ENCODE results near the gene SLC66A3.

- TF ChIP-seq CTCF (tag by site-specific recombination; IDR thresholded peaks at IDR 0.05), result no peak
- no peak for TF ChIP-seq ZNF777 (tag by site-specific recombination; IDR thresholded peaks at IDR 0.05; ENCODE audit: borderline replicate concordance)
- TF ChIP-seq ZNF624 (tag by site-specific recombination; IDR thresholded peaks at IDR 0.05), result no peak
- TF ChIP-seq ZSCAN30 (tag by site-specific recombination; IDR thresholded peaks at IDR 0.05), result no peak
- no peak for TF ChIP-seq ZNF266 (tag by site-specific recombination; IDR thresholded peaks at IDR 0.05; ENCODE audit: low read depth)
- no peak for TF ChIP-seq ZNF558 (tag by site-specific recombination; IDR thresholded peaks at IDR 0.05)
Observed at GRCh38 chr2:11180653-11181052, 25.4 kb downstream of the SLC66A3 start.
